GM23248 (cell line): ENCODE results near the gene RITA1. TPM values are rescaled to one million over a fixed set of nuclear protein-coding genes. Genes with fewer than 3 reads are reported as not detected.

Experiments used
- DNase-seq: peaks from one replicate; pipeline ENCODE4 v3.0.0-alpha.2; 2015
- H2AFZ ChIP-seq: fragments of 200-600 bp; sonication (generic); 2 replicates; pipeline ENCODE4 v1.6.1; 2016; ENCODE audit warnings: antibody characterized with exemption
- H3F3A ChIP-seq: fragments of 200-600 bp; sonication (generic); 2 replicates; pipeline ENCODE4 v1.6.1; 2016; ENCODE audit warnings: mild to moderate bottlenecking, antibody characterized with exemption, mixed run types; ENCODE audit not compliant: insufficient read depth
- H3K27ac ChIP-seq: fragments of 200-600 bp; sonication (generic); 2 replicates; pipeline ENCODE4 v1.5.1; 2016; ENCODE audit warnings: mild to moderate bottlenecking
- H3K27me3 ChIP-seq: fragments of 200-600 bp; sonication (generic); replicated peaks from 2 replicates; pipeline ENCODE4 v1.6.1; 2016; ENCODE audit warnings: mild to moderate bottlenecking; ENCODE audit not compliant: insufficient read depth
- H3K36me3 ChIP-seq: fragments of 200-600 bp; sonication (generic); 2 replicates; pipeline ENCODE4 v1.6.1; 2016; ENCODE audit warnings: low read depth, mild to moderate bottlenecking
- H3K4me1 ChIP-seq: fragments of 200-600 bp; sonication (generic); 2 replicates; pipeline ENCODE4 v1.6.1; 2016; ENCODE audit warnings: mild to moderate bottlenecking; ENCODE audit not compliant: insufficient read depth
- H3K4me2 ChIP-seq: fragments of 200-600 bp; sonication (generic); one replicate; pipeline ENCODE4 v1.6.1; 2016; ENCODE audit warnings: mild to moderate bottlenecking; ENCODE audit not compliant: unreplicated experiment
- H3K4me3 ChIP-seq: fragments of 200-600 bp; sonication (generic); 2 replicates; pipeline ENCODE4 v1.5.1; 2016; ENCODE audit warnings: mild to moderate bottlenecking
- H3K79me2 ChIP-seq: fragments of 200-600 bp; sonication (generic); 2 replicates; pipeline ENCODE4 v1.6.1; 2016; ENCODE audit warnings: mild to moderate bottlenecking; ENCODE audit not compliant: insufficient read depth
- H3K9ac ChIP-seq: fragments of 200-600 bp; sonication (generic); 2 replicates; pipeline ENCODE4 v1.6.1; 2016; ENCODE audit warnings: mild to moderate bottlenecking
- H3K9me2 ChIP-seq: fragments of 200-600 bp; sonication (generic); 2 replicates; pipeline ENCODE4 v1.6.1; 2016; ENCODE audit warnings: mixed run types, mild to moderate bottlenecking, moderate library complexity; ENCODE audit not compliant: insufficient read depth
- H3K9me3 ChIP-seq: fragments of 200-600 bp; sonication (generic); one replicate; pipeline ENCODE4 v1.6.1; 2017; ENCODE audit warnings: low read depth
- H4K20me1 ChIP-seq: fragments of 200-600 bp; sonication (generic); 2 replicates; pipeline ENCODE4 v1.6.0; 2016; ENCODE audit not compliant: insufficient read depth
- EZH2 ChIP-seq: fragments of 200-600 bp; sonication (generic); IDR thresholded peaks from 2 replicates; pipeline ENCODE4 v1.6.1; 2018; ENCODE audit warnings: antibody characterized with exemption, mild to moderate bottlenecking; ENCODE audit not compliant: insufficient read depth, poor library complexity, severe bottlenecking
- EZH2phosphoT487 ChIP-seq: fragments of 200-600 bp; sonication (generic); IDR thresholded peaks from 2 replicates; pipeline ENCODE4 v1.6.1; 2018; ENCODE audit warnings: antibody characterized with exemption, moderate library complexity, mild to moderate bottlenecking, low read depth; ENCODE audit not compliant: insufficient read depth
- WGBS, 2 experiments: methylation state at CpG; one replicate each; pipeline ENCODE4 v1.1.6; 2015 to 2017; ENCODE audit warnings: low lambda C conversion rate in 2 of 2, low coverage in 1 of 2; ENCODE audit errors: missing lambda C conversion rate in 2 of 2; 5-methylcytosine and 5-hydroxymethylcytosine counted together
- in situ Hi-C: fragments of 300-500 bp; cut with MboI; formaldehyde crosslinking; loops from 2 replicates; pipeline ENCODE4 v1.15.0; 2020
- polyA plus RNA-seq: library from polyadenylated mRNA; unstranded; fragments of >200 nt; fragmentation: Nextera tagmentation; extraction: Ambion mirVana; gene quantifications from 2 replicates; pipeline ENCODE4 v1.2.1, GENCODE V29; 2016
- total RNA-seq: library from RNA; depleted of rRNA; stranded (reverse); fragments of >200 nt; shearing (Covaris generic); gene quantifications from 2 replicates; pipeline ENCODE4 v1.2.3, GENCODE V29; 2014; rRNA removed

Gene RITA1, protein sequence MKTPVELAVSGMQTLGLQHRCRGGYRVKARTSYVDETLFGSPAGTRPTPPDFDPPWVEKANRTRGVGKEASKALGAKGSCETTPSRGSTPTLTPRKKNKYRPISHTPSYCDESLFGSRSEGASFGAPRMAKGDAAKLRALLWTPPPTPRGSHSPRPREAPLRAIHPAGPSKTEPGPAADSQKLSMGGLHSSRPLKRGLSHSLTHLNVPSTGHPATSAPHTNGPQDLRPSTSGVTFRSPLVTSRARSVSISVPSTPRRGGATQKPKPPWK
- total RNA-seq (16.2 and 19.2 TPM in 2 replicates), polyA plus RNA-seq (12.5 and 15.6 TPM in 2 replicates)

GRCh38 chr12:113185180-113186032 lies at the start of gene RITA1, which contains the start of gene DDX54:
TSS of gene RITA1 (plus strand) at chr12:113185721. CDS start at chr12:113186747, 1,026 bp downstream.
TSS of gene DDX54 (minus strand) at chr12:113185478. CDS start at chr12:113185451, 27 bp downstream.
- Histone ChIP-seq H3K36me3 (no peaks in the 10 kb centered on the region), H3K79me2 (peaks cover 56% of the 10 kb centered on the region), H3K9me2 (no peaks in the 10 kb centered on the region), H3K9me3 (no peaks in the 10 kb centered on the region), H3K4me3 (peak within 1 kb of the TSS; percentile 81), H3K4me1 (peaks cover 3% of the 10 kb centered on the region; the same call in 1 of the 2 replicates), H2AFZ (peak within 1 kb of the TSS; percentile 84), H3F3A (no peaks in the 10 kb centered on the region), H4K20me1 (no peaks in the 10 kb centered on the region), H3K27me3 (no peaks in the 10 kb centered on the region), H3K4me2 (peak within 1 kb of the TSS; percentile 90), H3K27ac (peak within 1 kb of the TSS; percentile 93), H3K9ac (peak within 1 kb of the TSS; percentile 97)
- DNase-seq, result peak; percentile 86
- WGBS, 2 experiments, result 0 to 1% methylated on average over 72 to 77 of the region's 89 CpGs
- in situ Hi-C loops, result no loop called here
- TF ChIP-seq EZH2 (no peak), EZH2phosphoT487 (no peak)

DNA sequence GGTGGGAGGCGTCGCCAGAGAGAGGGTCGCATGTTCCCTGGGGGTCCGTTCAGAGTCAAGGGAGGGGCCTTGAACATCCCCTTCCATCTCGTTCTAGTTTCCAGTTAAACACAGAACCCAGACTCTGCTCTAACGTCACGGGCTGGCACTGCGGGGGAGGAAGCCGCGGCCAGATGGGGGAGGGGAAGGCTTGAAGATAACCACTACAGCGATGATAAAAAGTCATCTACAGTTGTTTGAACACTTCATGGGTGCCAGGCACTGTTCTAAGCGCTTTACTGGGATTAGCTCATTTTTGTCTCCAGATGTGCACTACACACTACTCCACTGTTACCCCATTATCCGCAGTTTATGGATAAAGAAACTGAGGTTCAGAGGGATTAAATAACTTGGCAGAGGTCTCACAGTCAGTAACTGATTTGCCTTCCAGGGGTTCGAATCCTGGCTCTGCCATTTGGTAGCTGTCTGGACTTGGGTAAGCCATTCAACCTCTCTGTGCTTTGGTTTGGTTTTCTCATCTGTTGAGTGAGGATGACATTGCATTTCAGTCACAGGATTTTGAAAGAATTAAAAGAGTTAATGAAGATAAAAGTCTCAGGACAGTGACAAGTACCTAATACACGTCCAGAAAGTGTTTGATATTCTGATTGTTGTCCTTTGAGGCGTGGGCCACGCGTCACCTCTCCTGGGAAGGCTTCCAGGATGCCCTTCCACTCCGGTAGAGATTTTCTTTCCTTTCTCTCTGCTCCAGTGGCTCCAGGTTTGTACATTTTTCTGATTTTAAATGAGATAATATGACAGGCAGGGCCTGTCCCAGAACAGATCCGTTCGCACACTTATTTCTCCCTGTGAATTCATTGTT lies 49.2 kb upstream of the RITA1 start:
- H3K27me3 ChIP-seq, result peaks cover 22% of the 10 kb centered on the region
- no peaks in the 10 kb centered on the region for H3K36me3 ChIP-seq
- no peaks in the 10 kb centered on the region for H3K9me2 ChIP-seq
- H3F3A ChIP-seq, result no peaks in the 10 kb centered on the region
- in situ Hi-C loops, result no loop called here
- no peaks in the 10 kb centered on the region for H4K20me1 ChIP-seq
- H3K9me3 ChIP-seq, result no peaks in the 10 kb centered on the region
- H3K9ac ChIP-seq, result no peak overlapping the region
- H3K4me2 ChIP-seq, result no peak overlapping the region
- DNase-seq, result no peak
- WGBS, 2 experiments, result 23 to 27% methylated on average over 20 to 21 of the region's 21 CpGs
- H3K4me1 ChIP-seq, result no peaks in the 10 kb centered on the region
- no peak overlapping the region for H2AFZ ChIP-seq
- H3K4me3 ChIP-seq, result no peak overlapping the region
- no peaks in the 10 kb centered on the region for H3K79me2 ChIP-seq
- no peak overlapping the region for H3K27ac ChIP-seq
- TF ChIP-seq EZH2 (no peak), EZH2phosphoT487 (no peak)

DNA sequence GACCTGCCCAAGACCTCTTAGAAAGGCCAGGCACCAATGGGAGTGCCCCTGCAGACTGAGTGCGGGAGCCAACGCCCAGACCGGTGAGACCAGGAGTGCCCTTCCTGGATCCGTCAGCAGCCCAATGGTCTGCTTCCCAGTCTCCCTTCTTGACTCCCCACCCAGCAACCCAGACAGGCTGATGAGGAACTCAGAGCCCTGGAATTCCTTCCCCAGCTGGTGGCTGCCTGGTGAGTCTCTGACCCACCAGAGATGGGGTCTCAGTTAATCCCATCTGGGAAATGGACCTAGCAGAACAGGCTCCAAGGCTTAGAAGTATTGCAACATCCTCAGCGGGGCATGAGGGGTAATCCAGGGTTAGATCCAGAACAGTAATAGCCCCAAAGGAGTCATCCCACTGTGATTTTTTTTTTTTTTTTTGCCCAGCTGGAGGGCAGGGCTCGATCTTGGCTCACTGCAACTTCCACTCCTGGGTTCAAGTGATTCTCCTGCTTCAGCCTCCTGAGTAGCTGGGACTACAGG lies 48.5 kb upstream of the RITA1 start:
- peaks cover 22% of the 10 kb centered on the region for H3K27me3 ChIP-seq
- no peaks in the 10 kb centered on the region for H4K20me1 ChIP-seq
- H2AFZ ChIP-seq, result no peak overlapping the region
- H3K36me3 ChIP-seq, result no peaks in the 10 kb centered on the region
- no peaks in the 10 kb centered on the region for H3K9me3 ChIP-seq
- H3K79me2 ChIP-seq, result no peaks in the 10 kb centered on the region
- H3F3A ChIP-seq, result no peaks in the 10 kb centered on the region
- DNase-seq, result no peak
- H3K9ac ChIP-seq, result no peak overlapping the region
- WGBS, 2 experiments, result 64 to 72% methylated on average over 6 of the region's 6 CpGs
- no peak overlapping the region for H3K4me2 ChIP-seq
- no peaks in the 10 kb centered on the region for H3K9me2 ChIP-seq
- TF ChIP-seq EZH2 (no peak), EZH2phosphoT487 (no peak)
- in situ Hi-C loops, result no loop called here
- H3K4me1 ChIP-seq, result no peaks in the 10 kb centered on the region
- no peak overlapping the region for H3K27ac ChIP-seq
- H3K4me3 ChIP-seq, result no peak overlapping the region
